Esophagus squamous epithelium (tissue), 5 donors: ENCODE measurements around the gene XIRP2. TPM values are rescaled to one million over a fixed set of nuclear protein-coding genes. Genes with fewer than 3 reads are reported as not detected.

Experiments used
- DNase-seq: peaks from one replicate; lab custom pipeline; 2025; lab: John Stamatoyannopoulos, UW
- H3K27ac ChIP-seq, 4 donors: fragments of 200-600 bp; sonication (generic); one replicate each; pipeline ENCODE4 v1.5.1; 2016 to 2019; ENCODE audit warnings: mild to moderate bottlenecking in 1 of 4
- H3K27me3 ChIP-seq, 4 donors: fragments of 200-600 bp; sonication (generic); 1 replicate in 3 of 4; 2 replicates in 1 of 4; pipeline versions ENCODE4 v1.5.1 to v1.6.0; 2017 to 2021; ENCODE audit warnings: antibody characterized with exemption in 1 of 4
- H3K36me3 ChIP-seq, 3 donors: fragments of 200-600 bp; sonication (generic); one replicate each; pipeline ENCODE4 v1.5.1; 2016 to 2019
- H3K4me1 ChIP-seq, 3 donors: fragments of 200-600 bp; sonication (generic); one replicate each; pipeline ENCODE4 v1.5.1; 2017 to 2019
- H3K4me3 ChIP-seq, 4 donors: fragments of 200-600 bp; sonication (generic); 1 replicate in 3 of 4; 2 replicates in 1 of 4; pipeline ENCODE4 v1.5.1; 2016 to 2019; ENCODE audit warnings: mild to moderate bottlenecking in 2 of 4, moderate library complexity in 1 of 4
- H3K9me3 ChIP-seq, 3 donors: fragments of 200-600 bp; sonication (generic); one replicate each; pipeline ENCODE4 v1.5.1; 2016 to 2019
- POLR2A ChIP-seq, 4 donors: fragments of 450-650 bp; IDR thresholded peaks; one replicate each; pipeline ENCODE4 v1.6.1; 2017; ENCODE audit warnings: antibody characterized with exemption in 4 of 4, mild to moderate bottlenecking in 4 of 4, moderate library complexity in 3 of 4
- WGBS, 2 donors: methylation state at CpG; one replicate each; pipeline ENCODE4 v1.1.5; 2018; 5-methylcytosine and 5-hydroxymethylcytosine counted together
- intact Hi-C: fragments of 100-400 bp; cut with DNase I; formaldehyde crosslinking; loops from one replicate; pipeline ENCODE4 v1.15.0; 2022
- total RNA-seq, 4 donors: library from RNA; depleted of rRNA; stranded (reverse); fragments of >200 nt; gene quantifications; one replicate each; pipeline ENCODE4 v1.1.0, GENCODE V29; 2016
- TF ChIP-seq, protein P1 (sequence below), 6 experiments: fragments of 450-650 bp in 4 of 6; fragments of 200-600 bp in 2 of 6; sonication (generic) in 2 of 6; IDR thresholded peaks; one replicate each; pipeline ENCODE4 v1.5.1; 2016 to 2019; ENCODE audit warnings: antibody characterized with exemption in 6 of 6, mild to moderate bottlenecking in 4 of 6, moderate library complexity in 4 of 6
- donor health status: DM: yes; HTN: yes; CAD: no.

The XIRP2 gene, protein sequence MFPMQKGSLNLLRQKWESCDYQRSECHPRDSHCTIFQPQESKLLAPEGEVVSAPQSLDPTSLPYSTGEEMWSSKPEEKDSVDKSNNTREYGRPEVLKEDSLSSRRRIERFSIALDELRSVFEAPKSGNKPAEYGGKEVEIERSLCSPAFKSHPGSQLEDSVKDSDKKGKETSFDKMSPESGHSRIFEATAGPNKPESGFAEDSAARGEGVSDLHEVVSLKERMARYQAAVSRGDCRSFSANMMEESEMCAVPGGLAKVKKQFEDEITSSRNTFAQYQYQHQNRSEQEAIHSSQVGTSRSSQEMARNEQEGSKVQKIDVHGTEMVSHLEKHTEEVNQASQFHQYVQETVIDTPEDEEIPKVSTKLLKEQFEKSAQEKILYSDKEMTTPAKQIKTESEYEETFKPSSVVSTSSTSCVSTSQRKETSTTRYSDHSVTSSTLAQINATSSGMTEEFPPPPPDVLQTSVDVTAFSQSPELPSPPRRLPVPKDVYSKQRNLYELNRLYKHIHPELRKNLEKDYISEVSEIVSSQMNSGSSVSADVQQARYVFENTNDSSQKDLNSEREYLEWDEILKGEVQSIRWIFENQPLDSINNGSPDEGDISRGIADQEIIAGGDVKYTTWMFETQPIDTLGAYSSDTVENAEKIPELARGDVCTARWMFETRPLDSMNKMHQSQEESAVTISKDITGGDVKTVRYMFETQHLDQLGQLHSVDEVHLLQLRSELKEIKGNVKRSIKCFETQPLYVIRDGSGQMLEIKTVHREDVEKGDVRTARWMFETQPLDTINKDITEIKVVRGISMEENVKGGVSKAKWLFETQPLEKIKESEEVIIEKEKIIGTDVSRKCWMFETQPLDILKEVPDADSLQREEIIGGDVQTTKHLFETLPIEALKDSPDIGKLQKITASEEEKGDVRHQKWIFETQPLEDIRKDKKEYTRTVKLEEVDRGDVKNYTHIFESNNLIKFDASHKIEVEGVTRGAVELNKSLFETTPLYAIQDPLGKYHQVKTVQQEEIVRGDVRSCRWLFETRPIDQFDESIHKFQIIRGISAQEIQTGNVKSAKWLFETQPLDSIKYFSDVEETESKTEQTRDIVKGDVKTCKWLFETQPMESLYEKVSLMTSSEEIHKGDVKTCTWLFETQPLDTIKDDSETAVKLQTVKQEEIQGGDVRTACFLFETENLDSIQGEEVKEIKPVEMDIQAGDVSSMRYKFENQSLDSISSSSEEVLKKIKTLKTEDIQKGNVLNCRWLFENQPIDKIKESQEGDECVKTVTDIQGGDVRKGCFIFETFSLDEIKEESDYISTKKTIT (N-terminal part only)
- under 1 TPM in 1 of 4 donors, not detected in 3; 0.03 TPM for total RNA-seq

DNA sequence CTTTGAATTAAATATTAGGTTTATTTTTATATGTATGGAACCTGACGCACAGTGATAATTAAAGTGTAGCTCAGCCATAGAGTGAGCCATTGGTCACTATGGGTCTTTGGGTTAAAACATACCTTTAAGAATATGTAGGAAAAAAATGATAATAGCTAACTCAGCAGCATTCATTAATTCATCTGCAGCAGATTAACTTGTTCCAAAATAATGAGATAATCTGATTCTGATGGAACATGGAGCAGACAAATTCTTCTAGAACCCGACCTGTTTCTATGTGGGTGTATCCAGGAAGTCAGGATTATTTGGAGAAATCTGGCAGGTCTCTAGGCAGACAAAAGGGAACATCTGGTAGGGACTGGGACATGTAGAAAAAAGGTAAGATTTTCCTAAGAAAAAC lies at the start of gene XIRP2:
XIRP2 (plus strand) TSS at position 301 of the 400 bp plus-strand sequence. CDS start 15,003 bp downstream, outside the sequence.
- no peak within 1 kb of the TSS for H3K4me3 ChIP-seq
- TF ChIP-seq, protein P1, sequence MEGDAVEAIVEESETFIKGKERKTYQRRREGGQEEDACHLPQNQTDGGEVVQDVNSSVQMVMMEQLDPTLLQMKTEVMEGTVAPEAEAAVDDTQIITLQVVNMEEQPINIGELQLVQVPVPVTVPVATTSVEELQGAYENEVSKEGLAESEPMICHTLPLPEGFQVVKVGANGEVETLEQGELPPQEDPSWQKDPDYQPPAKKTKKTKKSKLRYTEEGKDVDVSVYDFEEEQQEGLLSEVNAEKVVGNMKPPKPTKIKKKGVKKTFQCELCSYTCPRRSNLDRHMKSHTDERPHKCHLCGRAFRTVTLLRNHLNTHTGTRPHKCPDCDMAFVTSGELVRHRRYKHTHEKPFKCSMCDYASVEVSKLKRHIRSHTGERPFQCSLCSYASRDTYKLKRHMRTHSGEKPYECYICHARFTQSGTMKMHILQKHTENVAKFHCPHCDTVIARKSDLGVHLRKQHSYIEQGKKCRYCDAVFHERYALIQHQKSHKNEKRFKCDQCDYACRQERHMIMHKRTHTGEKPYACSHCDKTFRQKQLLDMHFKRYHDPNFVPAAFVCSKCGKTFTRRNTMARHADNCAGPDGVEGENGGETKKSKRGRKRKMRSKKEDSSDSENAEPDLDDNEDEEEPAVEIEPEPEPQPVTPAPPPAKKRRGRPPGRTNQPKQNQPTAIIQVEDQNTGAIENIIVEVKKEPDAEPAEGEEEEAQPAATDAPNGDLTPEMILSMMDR (IDR thresholded peaks at IDR 0.05), result no peak
- no peak for TF ChIP-seq POLR2A (IDR thresholded peaks at IDR 0.05)
- no peaks in the 10 kb centered on the region for H3K9me3 ChIP-seq
- no peaks in the 10 kb centered on the region for H3K4me1 ChIP-seq
- DNase-seq, result no peak
- H3K27ac ChIP-seq, result no peak within 1 kb of the TSS
- no peaks in the 10 kb centered on the region for H3K36me3 ChIP-seq
- H3K27me3 ChIP-seq, result no peaks in the 10 kb centered on the region
- WGBS, 2 donors, result 51 to 52% methylated on average over 2 of the region's 2 CpGs
- intact Hi-C loops, result no loop called here

DNA sequence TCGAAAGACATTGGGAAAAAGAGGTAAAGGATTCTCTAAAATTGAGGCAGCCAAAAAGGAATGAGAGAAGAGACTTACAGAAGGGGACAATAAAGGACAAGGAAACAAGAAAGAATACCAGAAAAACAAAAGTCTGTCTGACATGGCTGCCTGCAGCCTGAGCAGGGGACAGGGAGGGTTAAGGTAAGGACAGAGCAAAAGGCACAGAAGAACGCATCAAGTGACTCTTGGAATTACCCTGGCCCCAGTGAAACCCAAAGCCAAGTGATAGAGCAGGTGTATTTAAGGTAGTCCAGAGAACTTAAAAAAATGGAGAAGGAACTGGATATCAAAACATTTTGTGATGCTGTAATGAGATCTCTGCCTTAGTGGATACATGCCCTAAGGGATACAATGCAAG lies 47.1 kb upstream of the XIRP2 start:
- intact Hi-C loops, result no loop called here
- Histone ChIP-seq H3K9me3 (no peaks in the 10 kb centered on the region), H3K27me3 (no peaks in the 10 kb centered on the region), H3K4me1 (no peaks in the 10 kb centered on the region), H3K27ac (no peak overlapping the region), H3K36me3 (no peaks in the 10 kb centered on the region), H3K4me3 (no peak overlapping the region)
- 41 to 59% methylated on average over 2 of the region's 2 CpGs for WGBS, 2 donors
- no peak for DNase-seq
- TF ChIP-seq, protein P1 (IDR thresholded peaks at IDR 0.05), result no peak
- no peak for TF ChIP-seq POLR2A (IDR thresholded peaks at IDR 0.05)

DNA sequence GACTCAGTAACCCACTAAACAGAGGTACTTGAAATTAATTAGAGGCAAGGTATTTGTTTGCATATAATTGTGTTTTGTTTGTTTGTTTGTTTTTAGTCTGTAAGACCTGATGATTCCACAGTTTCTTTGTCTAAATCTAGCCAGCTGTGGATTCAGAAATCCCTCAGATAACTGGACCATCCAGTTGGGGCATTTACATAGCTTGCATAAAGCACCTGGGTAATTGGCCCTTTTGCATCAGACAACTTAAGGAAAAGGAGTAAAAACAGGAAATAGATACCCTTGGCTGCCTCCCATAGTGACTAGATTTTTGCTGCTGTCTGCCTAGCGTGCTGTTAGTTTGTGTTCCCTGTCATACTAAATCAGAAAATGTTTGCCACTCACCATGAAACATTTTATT lies 46.6 kb upstream of the XIRP2 start:
- intact Hi-C loops, result no loop called here
- WGBS, 2 donors, result 25 to 50% methylated on average over 1 of the region's 1 CpG
- Histone ChIP-seq H3K36me3 (no peaks in the 10 kb centered on the region), H3K9me3 (no peaks in the 10 kb centered on the region), H3K27me3 (no peaks in the 10 kb centered on the region), H3K27ac (no peak overlapping the region), H3K4me1 (no peaks in the 10 kb centered on the region), H3K4me3 (no peak overlapping the region)
- no peak for DNase-seq
- no peak for TF ChIP-seq POLR2A (IDR thresholded peaks at IDR 0.05)
- TF ChIP-seq, protein P1 (IDR thresholded peaks at IDR 0.05), result no peak

DNA sequence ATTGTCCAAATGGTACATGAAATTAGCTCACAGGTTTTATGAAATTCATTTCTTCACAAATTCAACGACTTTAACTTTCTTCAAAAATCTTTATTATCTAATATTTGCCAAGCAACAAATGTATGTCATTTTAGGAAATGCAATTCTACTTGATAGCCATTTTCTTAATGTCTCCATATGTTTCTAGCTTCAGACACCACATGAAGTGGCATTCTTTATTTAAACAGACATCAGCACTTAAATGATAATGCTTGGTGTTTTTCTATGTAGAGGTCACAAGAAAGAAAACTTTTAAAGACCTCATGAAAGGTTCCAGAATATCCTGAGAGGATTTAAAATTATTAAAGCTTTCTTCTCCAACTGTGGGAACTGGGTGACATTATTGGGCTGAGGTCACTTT lies 44.2 kb upstream of the XIRP2 start:
- no peak overlapping the region for H3K4me3 ChIP-seq
- intact Hi-C loops, result no loop called here
- H3K9me3 ChIP-seq, result no peaks in the 10 kb centered on the region
- H3K36me3 ChIP-seq, result no peaks in the 10 kb centered on the region
- H3K27ac ChIP-seq, result no peak overlapping the region
- DNase-seq, result no peak
- WGBS, 2 donors, result 58 to 61% methylated on average over 1 of the region's 1 CpG
- TF ChIP-seq, protein P1 (IDR thresholded peaks at IDR 0.05), result no peak
- no peak for TF ChIP-seq POLR2A (IDR thresholded peaks at IDR 0.05)
- H3K4me1 ChIP-seq, result no peaks in the 10 kb centered on the region
- H3K27me3 ChIP-seq, result no peaks in the 10 kb centered on the region
